Ishikawa (cell line): ENCODE results near the gene BCL2L1.

Experiments used
- CEBPB ChIP-seq: IDR thresholded peaks from 2 replicates; pipeline ENCODE4 v1.6.1; 2012
- CREB1 ChIP-seq: IDR thresholded peaks from 2 replicates; pipeline ENCODE4 v1.6.1; 2012; ENCODE audit warnings: low read depth
- EGR1 ChIP-seq: IDR thresholded peaks from 2 replicates; pipeline ENCODE4 v1.6.1; 2012
- EP300 ChIP-seq: IDR thresholded peaks from 2 replicates; pipeline ENCODE4 v1.6.1; 2012; ENCODE audit warnings: borderline replicate concordance
- FOXM1 ChIP-seq: IDR thresholded peaks from 2 replicates; pipeline ENCODE4 v1.6.1; 2012; ENCODE audit warnings: low read depth, borderline replicate concordance
- NFIC ChIP-seq: IDR thresholded peaks from 2 replicates; pipeline ENCODE4 v1.6.1; 2012
- RAD21 ChIP-seq: IDR thresholded peaks from 2 replicates; pipeline ENCODE4 v1.6.1; 2012; ENCODE audit warnings: low read depth
- TAF1 ChIP-seq: IDR thresholded peaks from 2 replicates; pipeline ENCODE4 v1.6.1; 2012; ENCODE audit warnings: low read depth, mild to moderate bottlenecking
- TCF12 ChIP-seq: IDR thresholded peaks from 2 replicates; pipeline ENCODE4 v1.6.1; 2012; ENCODE audit warnings: low read depth
- TEAD4 ChIP-seq: IDR thresholded peaks from 2 replicates; pipeline ENCODE4 v1.6.1; 2012
- YY1 ChIP-seq: IDR thresholded peaks from 2 replicates; pipeline ENCODE4 v1.6.1; 2012; ENCODE audit warnings: low read depth
- ZBTB7A ChIP-seq: IDR thresholded peaks from 2 replicates; pipeline ENCODE4 v1.6.1; 2012; ENCODE audit warnings: low read depth
- TF ChIP-seq, protein P1 (sequence below): IDR thresholded peaks from 2 replicates; pipeline ENCODE4 v1.6.1; 2012
- TF ChIP-seq, protein P2 (sequence below): IDR thresholded peaks from 2 replicates; pipeline ENCODE4 v1.6.1; 2012
- TF ChIP-seq, protein P3 (sequence below): IDR thresholded peaks from 2 replicates; pipeline ENCODE4 v1.6.1; 2012; ENCODE audit warnings: low read depth, mild to moderate bottlenecking

Gene BCL2L1

GRCh38 chr20:31718952-31719643 lies 3.6 kb downstream of the BCL2L1 start:
- TF ChIP-seq, protein P1, sequence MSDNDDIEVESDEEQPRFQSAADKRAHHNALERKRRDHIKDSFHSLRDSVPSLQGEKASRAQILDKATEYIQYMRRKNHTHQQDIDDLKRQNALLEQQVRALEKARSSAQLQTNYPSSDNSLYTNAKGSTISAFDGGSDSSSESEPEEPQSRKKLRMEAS, result no peak
- TF ChIP-seq ZBTB7A (no peak), FOXM1 (no peak), RAD21 (no peak), CREB1 (no peak), TCF12 (no peak), TEAD4 (no peak)

- TF ChIP-seq EP300, result no peak
- TF ChIP-seq, protein P2, sequence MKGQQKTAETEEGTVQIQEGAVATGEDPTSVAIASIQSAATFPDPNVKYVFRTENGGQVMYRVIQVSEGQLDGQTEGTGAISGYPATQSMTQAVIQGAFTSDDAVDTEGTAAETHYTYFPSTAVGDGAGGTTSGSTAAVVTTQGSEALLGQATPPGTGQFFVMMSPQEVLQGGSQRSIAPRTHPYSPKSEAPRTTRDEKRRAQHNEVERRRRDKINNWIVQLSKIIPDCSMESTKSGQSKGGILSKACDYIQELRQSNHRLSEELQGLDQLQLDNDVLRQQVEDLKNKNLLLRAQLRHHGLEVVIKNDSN, result no peak
- no peak for TF ChIP-seq YY1
- TF ChIP-seq TCF12, result no peak
- TF ChIP-seq CREB1, result no peak
- no peak for TF ChIP-seq CEBPB
- TF ChIP-seq FOXM1, result no peak
- no peak for TF ChIP-seq TEAD4
Measured at GRCh38 chr20:31717478-31718201, 5.0 kb downstream of the BCL2L1 start.

DNA sequence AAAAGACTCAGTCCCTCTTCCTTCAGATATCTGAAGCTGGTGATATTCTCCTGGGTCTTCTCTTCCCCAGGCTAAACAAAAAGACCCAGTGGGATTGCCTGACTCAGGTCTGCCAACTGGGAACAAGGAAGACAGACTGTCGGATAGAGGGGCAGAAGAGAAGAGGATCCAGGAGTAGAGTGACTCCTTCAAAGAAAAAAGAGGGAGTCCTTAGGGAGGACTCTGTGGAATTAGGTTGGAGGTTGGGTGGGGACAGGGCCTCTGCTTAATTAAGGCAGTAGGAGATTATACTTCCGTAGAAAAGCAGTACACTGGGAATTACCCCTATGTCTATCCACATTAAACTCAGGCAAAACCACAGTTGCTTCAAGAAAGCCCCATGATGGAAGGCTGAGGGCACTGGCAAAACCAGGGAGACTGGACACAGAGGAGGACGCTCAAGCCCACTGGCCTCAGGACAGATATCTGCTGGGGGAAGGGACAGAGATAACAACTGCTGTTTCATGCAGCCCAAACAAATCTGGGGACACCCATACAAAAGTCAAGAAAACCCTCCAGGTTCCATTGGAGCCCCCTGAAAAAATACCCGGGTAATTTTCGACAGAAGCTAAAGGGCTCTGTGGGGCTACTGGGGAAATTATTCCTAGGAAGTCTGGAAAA lies 5.7 kb downstream of the BCL2L1 start:
- TF ChIP-seq NFIC (no peak), TEAD4 (no peak), RAD21 (no peak), TCF12 (no peak), TAF1 (no peak), EP300 (no peak), CEBPB (no peak), EGR1 (no peak), CREB1 (no peak), YY1 (no peak), FOXM1 (no peak), ZBTB7A (no peak)
- TF ChIP-seq, protein P3, sequence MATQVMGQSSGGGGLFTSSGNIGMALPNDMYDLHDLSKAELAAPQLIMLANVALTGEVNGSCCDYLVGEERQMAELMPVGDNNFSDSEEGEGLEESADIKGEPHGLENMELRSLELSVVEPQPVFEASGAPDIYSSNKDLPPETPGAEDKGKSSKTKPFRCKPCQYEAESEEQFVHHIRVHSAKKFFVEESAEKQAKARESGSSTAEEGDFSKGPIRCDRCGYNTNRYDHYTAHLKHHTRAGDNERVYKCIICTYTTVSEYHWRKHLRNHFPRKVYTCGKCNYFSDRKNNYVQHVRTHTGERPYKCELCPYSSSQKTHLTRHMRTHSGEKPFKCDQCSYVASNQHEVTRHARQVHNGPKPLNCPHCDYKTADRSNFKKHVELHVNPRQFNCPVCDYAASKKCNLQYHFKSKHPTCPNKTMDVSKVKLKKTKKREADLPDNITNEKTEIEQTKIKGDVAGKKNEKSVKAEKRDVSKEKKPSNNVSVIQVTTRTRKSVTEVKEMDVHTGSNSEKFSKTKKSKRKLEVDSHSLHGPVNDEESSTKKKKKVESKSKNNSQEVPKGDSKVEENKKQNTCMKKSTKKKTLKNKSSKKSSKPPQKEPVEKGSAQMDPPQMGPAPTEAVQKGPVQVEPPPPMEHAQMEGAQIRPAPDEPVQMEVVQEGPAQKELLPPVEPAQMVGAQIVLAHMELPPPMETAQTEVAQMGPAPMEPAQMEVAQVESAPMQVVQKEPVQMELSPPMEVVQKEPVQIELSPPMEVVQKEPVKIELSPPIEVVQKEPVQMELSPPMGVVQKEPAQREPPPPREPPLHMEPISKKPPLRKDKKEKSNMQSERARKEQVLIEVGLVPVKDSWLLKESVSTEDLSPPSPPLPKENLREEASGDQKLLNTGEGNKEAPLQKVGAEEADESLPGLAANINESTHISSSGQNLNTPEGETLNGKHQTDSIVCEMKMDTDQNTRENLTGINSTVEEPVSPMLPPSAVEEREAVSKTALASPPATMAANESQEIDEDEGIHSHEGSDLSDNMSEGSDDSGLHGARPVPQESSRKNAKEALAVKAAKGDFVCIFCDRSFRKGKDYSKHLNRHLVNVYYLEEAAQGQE, result no peak
- TF ChIP-seq, protein P2, result no peak
- TF ChIP-seq, protein P1, result no peak

DNA sequence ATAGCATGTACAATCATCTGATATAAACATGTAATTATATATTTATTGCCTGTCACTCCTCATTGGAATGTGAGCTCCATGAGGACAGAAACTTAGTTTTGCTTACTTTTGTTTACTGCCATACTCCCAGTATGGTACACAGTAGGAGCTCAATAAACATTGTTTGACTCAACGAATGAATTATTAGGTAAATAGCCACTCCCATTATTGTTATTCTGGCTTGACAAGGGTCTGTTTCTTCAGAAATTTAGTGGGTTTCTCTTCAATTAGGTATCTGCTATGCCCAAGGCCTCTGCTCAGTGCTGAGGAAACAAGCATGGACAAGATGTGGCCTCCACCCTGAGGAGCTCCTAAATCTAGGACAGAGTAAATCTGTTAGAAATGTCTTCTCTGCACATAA lies 6.3 kb downstream of the BCL2L1 start:
- TF ChIP-seq TCF12 (no peak), NFIC (no peak), EGR1 (no peak), TAF1 (no peak), FOXM1 (no peak), EP300 (no peak), RAD21 (no peak), YY1 (no peak), CREB1 (no peak), CEBPB (no peak), ZBTB7A (no peak), TEAD4 (no peak)
- TF ChIP-seq, protein P3, result no peak
- TF ChIP-seq, protein P2, result no peak
- TF ChIP-seq, protein P1, result no peak
